AG09319 (cell line): ENCODE results near the gene KCNT1.

Source experiments
- DNase-seq: peaks from one replicate; pipeline ENCODE4 v3.0.0-alpha.2; 2010; ENCODE audit warnings: low read depth; ENCODE audit errors: extremely low read depth
- CTCF ChIP-seq: IDR thresholded peaks from 2 replicates; pipeline ENCODE4 v1.5.1; 2011; ENCODE audit warnings: low read depth, mild to moderate bottlenecking, inconsistent platforms, low read length, moderate library complexity

KCNT1 gene

GRCh38 chr9:135753391-135754105, 51.6 kb downstream of the KCNT1 start:
- no peak for TF ChIP-seq CTCF
- no peak for DNase-seq

- no peak for DNase-seq
- TF ChIP-seq CTCF: no peak
Observed at GRCh38 chr9:135756576-135756975, 54.6 kb downstream of the KCNT1 start.

GRCh38 chr9:135757356-135757755, 55.4 kb downstream of the KCNT1 start:
- TF ChIP-seq CTCF: no peak
- no peak for DNase-seq

GRCh38 chr9:135758056-135758455, 56.1 kb downstream of the KCNT1 start:
- TF ChIP-seq CTCF: no peak
- no peak for DNase-seq

GRCh38 chr9:135758870-135759269, 56.9 kb downstream of the KCNT1 start:
- TF ChIP-seq CTCF: no peak
- DNase-seq: no peak

GRCh38 chr9:135759676-135760300, 57.8 kb downstream of the KCNT1 start:
- no peak for DNase-seq
- no peak for TF ChIP-seq CTCF

GRCh38 chr9:135760465-135760864, 58.5 kb downstream of the KCNT1 start:
- no peak for TF ChIP-seq CTCF

More at GRCh38 chr9:135760465-135760864, 58.5 kb downstream of the KCNT1 start:
- DNase-seq: no peak
